Raji (cell line): Measurements from ENCODE around the gene FSTL3.

Source experiments
- POLR2A ChIP-seq: IDR thresholded peaks from 2 replicates; pipeline ENCODE4 v1.6.1; 2011; ENCODE audit warnings: low read depth, low read length, control low read depth; ENCODE audit not compliant: insufficient read depth

FSTL3 gene

GRCh38 chr19:685454-685931 lies 9.3 kb downstream of the FSTL3 start:
- TF ChIP-seq POLR2A, result no peak

- TF ChIP-seq POLR2A, result no peak
These were observed 10.6 kb downstream of the FSTL3 start for GRCh38 chr19:686589-687297.

- TF ChIP-seq POLR2A, result no peak
These were observed 11.5 kb downstream of the FSTL3 start for GRCh38 chr19:687569-688166.

GRCh38 chr19:688214-688613 lies 12.0 kb downstream of the FSTL3 start:
- TF ChIP-seq POLR2A, result no peak

- TF ChIP-seq POLR2A, result no peak
These were observed 12.8 kb downstream of the FSTL3 start for GRCh38 chr19:688992-689391.

- TF ChIP-seq POLR2A, result no peak
These were observed 14.0 kb downstream of the FSTL3 start for GRCh38 chr19:690203-690602.

GRCh38 chr19:694481-695351 lies 18.5 kb downstream of the FSTL3 start:
- no peak for TF ChIP-seq POLR2A

GRCh38 chr19:695352-695949 lies 19.3 kb downstream of the FSTL3 start, which contains the start of gene PRSS57:
TSS of gene PRSS57 (minus strand) at chr19:695452. CDS start at chr19:695430, 22 bp downstream.
- TF ChIP-seq POLR2A, result no peak

GRCh38 chr19:703329-703650 lies 27.1 kb downstream of the FSTL3 start:
- no peak for TF ChIP-seq POLR2A

- no peak for TF ChIP-seq POLR2A
These were observed 27.7 kb downstream of the FSTL3 start for GRCh38 chr19:703651-704446.

- TF ChIP-seq POLR2A, result no peak
These were observed 28.2 kb downstream of the FSTL3 start for GRCh38 chr19:704447-704741.

- no peak for TF ChIP-seq POLR2A
These were observed 32.3 kb downstream of the FSTL3 start, which contains the start of gene PALM for GRCh38 chr19:708154-709143. TSS of gene PALM (plus strand) at chr19:708935. CDS start at chr19:709147, 212 bp downstream.

GRCh38 chr19:709196-709964 lies 33.2 kb downstream of the FSTL3 start:
- no peak for TF ChIP-seq POLR2A

GRCh38 chr19:709965-710571 lies 33.9 kb downstream of the FSTL3 start:
- TF ChIP-seq POLR2A, result no peak
